GM19193 (cell line): ENCODE results near the gene GJE1.

Source experiments
- POLR2A ChIP-seq: IDR thresholded peaks from 4 replicates; pipeline ENCODE4 v1.6.1; 2011; ENCODE audit not compliant: insufficient read depth, insufficient read length; ENCODE audit errors: extremely low read depth

GJE1 gene

DNA sequence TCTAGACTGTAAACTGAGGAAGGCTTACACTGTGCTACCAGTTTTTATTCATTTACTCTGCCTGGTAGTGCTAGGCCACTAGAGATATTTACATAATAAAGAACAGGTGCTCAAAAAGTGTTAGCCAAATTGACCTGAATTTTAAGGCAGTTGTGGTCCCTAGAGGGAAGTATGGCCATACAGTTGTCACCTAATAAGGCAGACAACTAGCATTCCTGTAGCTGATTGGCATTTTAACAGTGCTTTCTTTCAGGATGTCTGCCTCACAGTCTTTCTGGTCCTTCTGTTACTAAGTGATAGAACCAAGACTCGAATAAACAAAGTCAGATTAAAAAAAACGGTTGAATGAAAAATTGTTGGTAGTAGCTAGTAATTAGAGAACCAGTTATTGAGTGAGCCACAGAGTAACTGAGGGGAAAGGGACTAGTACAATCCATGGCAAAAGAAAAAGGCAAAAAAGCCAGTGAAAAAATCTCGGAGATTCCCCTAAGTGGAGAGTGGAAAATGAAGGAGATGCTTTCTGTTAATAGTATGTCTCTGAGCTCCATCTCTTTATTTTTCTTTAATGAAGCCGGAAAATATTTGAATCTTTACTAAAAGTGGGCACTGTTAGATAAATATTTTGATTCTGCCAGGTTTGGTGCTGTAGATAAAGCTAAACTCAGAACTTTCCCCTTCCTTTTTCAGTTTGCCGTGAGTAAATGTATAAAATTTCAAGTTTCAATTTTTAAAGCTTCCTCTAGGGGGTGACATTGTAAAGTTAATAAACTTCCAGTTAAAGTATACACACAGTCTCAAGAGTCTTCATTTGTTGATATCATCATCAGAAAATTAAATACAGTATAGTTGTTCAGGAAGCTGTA lies 23.4 kb downstream of the GJE1 start:
- TF ChIP-seq POLR2A = no peak

GRCh38 chr6:142162780-142163179 lies 30.1 kb downstream of the GJE1 start:
- TF ChIP-seq POLR2A = no peak

DNA sequence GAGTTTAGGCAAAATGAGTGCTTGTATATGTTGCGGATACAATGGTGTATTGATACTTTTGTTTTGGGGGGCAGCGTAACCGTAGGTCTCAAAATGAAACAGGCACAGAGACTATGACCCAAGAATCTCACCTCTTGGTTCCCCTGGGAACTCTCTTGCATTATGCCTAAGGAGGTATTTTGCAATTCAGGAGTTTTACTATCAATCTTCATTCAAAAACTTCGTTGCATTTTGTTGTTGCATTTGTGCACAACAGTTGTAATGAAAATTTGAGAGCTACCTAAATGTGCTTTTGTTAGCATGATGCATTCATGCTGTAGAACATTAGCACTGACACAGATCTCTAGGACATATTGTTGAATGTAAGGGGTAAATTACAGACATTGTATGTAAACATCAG lies 32.5 kb downstream of the GJE1 start:
- TF ChIP-seq POLR2A = no peak

DNA sequence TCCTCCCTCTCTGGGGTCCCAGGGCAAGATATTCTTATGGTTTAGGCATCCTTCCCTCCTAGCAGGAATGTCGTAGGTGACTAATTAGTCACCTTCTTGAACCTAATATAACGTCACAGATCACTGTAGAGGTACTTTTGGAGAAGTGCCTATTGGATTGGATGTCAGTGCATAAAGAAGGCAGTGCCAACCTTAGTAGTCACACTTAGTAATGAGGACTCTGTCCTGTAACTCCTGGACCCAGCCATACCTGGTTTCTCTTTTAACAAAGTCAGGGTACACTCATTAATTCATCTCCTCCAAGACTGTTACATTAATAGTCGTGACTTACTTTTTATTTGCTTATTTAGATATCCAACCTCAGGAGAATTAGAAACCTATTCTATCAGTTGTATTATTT lies 34.3 kb downstream of the GJE1 start:
- no peak for TF ChIP-seq POLR2A

DNA sequence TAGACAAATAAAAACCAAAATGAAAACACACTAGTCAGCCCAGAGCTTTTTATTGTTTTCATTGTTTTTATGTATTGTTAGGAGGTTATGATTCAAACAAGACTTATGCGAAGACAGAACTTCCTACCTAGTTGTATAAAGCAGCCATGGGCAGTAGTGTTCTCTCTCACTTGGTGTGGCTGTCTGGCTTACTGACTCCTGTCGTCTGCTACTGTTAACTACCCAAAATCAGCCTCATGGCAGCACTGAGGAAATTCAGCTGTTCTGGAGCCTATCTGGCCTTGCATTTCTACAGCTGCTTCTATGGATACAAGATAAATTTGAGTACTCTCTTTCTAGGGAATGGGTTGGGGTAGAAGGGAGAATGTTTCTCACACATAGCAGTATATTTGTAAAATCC lies 34.8 kb downstream of the GJE1 start:
- TF ChIP-seq POLR2A = no peak

DNA sequence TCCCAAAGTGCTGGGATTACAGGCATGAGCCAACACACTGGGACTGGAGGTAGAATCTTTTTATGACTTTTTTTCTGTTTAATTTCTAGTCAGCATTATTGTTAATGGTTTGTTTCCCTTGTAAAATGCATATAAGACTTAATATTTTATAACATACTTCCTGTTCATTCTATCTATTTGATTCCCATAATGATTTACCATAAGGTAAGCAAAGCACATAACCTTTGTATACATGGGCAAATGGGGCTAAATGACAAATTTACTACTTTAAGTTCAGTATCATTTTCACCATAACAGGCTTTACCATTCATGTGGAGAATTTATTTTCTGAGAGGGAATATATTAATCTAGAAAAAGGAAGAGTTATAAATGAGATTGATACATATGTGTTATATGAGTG lies 38.6 kb downstream of the GJE1 start:
- no peak for TF ChIP-seq POLR2A

DNA sequence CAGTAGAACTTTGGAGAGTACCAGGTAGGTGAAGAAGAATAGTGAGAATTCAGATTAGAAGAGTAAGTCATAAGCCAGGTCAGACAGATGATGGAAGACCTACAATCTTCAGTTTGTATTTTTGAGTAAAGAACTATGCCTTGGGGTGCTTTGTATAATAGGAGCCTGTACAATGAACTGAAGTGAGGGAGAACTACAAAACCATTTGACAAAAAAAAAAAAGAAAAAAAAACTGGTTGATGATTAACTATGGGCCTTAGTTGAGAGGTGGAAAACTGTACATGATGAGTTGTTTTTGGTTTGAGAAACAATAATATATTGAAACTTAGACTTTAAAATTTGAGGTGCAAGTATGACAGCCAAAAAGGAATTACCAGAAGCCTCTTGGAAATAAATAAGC lies 40.0 kb downstream of the GJE1 start:
- TF ChIP-seq POLR2A = no peak

GRCh38 chr6:142173980-142174379 lies 41.3 kb downstream of the GJE1 start:
- TF ChIP-seq POLR2A = no peak

- no peak for TF ChIP-seq POLR2A
Observed at GRCh38 chr6:142174703-142175102, 42.0 kb downstream of the GJE1 start.

- no peak for TF ChIP-seq POLR2A
Observed at GRCh38 chr6:142178129-142178528, 45.4 kb downstream of the GJE1 start.

DNA sequence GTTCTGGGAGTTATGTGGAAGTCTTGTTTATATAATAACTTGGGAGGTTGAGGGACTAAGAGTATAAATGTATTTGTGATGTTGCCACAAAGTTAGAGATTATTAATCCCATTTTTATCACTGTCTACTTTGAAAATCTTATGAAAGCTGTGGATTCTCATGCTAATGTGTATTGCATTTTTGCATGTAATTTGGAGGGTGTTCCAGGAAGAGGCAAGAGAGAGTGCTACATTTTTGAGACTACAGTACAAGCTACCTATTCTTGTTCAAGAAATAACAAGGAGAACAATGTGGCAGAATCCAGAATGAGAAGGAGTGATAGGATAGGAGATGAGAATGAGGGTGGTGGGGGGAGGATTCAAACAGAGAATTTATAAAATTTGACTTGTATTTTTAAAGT lies 49.3 kb downstream of the GJE1 start:
- TF ChIP-seq POLR2A = no peak

- no peak for TF ChIP-seq POLR2A
Observed at GRCh38 chr6:142183351-142183750, 50.6 kb downstream of the GJE1 start.

GRCh38 chr6:142184307-142184706 lies 51.6 kb downstream of the GJE1 start:
- no peak for TF ChIP-seq POLR2A
